GM12891 (cell line): ENCODE results near the gene CAB39.

Experiments
- PAX5 ChIP-seq: IDR thresholded peaks from 2 replicates; pipeline ENCODE4 v1.6.1; 2011; ENCODE audit warnings: low read length, moderate library complexity, mild to moderate bottlenecking; ENCODE audit not compliant: insufficient read depth, severe bottlenecking
- POLR2A ChIP-seq: IDR thresholded peaks from 2 replicates; pipeline ENCODE4 v1.6.1; 2011; ENCODE audit warnings: low read depth, low read length, control low read depth
- POLR2AphosphoS5 ChIP-seq: IDR thresholded peaks from 2 replicates; pipeline ENCODE4 v1.6.1; 2011; ENCODE audit warnings: low read depth, low read length, control low read depth
- POU2F2 ChIP-seq: IDR thresholded peaks from 2 replicates; pipeline ENCODE4 v1.6.1; 2011; ENCODE audit warnings: low read depth, mild to moderate bottlenecking, control low read depth, low read length, moderate library complexity
- SPI1 ChIP-seq: IDR thresholded peaks from 2 replicates; pipeline ENCODE4 v1.6.1; 2011; ENCODE audit warnings: low read depth, low read length, control low read depth
- TAF1 ChIP-seq: IDR thresholded peaks from 2 replicates; pipeline ENCODE4 v1.6.1; 2011; ENCODE audit warnings: low read depth, low read length, control low read depth

DNA sequence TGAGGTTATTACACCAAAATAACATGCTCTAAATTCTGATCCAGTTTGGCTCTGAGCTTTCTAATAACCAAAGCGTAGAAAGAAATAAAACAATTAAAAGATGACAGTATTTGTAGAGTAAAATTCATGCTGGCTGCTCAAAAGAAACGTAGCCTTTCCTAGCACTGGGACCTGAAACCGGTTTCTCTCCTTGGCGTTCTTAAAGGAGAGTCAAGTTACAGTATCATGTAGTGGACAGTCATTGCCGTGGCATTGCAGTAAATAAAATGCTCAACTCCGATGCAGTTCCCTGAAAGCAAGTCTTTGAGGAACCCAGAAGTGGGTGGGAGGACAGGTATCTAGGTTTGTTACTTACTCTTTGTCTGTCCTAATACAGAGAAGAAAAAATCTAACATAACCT is 99.4 kb downstream of the CAB39 start:
- TF ChIP-seq POLR2AphosphoS5, result no peak
- no peak for TF ChIP-seq POLR2A
- TF ChIP-seq TAF1, result no peak
- TF ChIP-seq POU2F2, result no peak
- TF ChIP-seq SPI1, result no peak
- no peak for TF ChIP-seq PAX5
